ENCODE results near the gene MB21D2.

The MB21D2 gene

GRCh38 chr3:192820161-192820560 lies 97.5 kb downstream of the MB21D2 start:
- DNase-seq (ENCODE audit: extremely low spot score): no peak
- TF ChIP-seq L3MBTL2 (conservative IDR thresholded peaks at IDR 0.05) (no peak), CTBP1 (IDR thresholded peaks at IDR 0.05; ENCODE audit: borderline replicate concordance) (no peak), SUZ12 (IDR thresholded peaks at IDR 0.05) (no peak), FOXM1 (IDR thresholded peaks at IDR 0.05; ENCODE audit: borderline replicate concordance) (no peak), FOXK2 (IDR thresholded peaks at IDR 0.05) (no peak), FOXA1 (IDR thresholded peaks at IDR 0.05) (no peak), LEF1 (IDR thresholded peaks at IDR 0.05; ENCODE audit: borderline replicate concordance) (no peak), ELF4 (IDR thresholded peaks at IDR 0.05) (no peak), SP1 (IDR thresholded peaks at IDR 0.05) (no peak), PKNOX1 (IDR thresholded peaks at IDR 0.05) (no peak), ZNF384 (IDR thresholded peaks at IDR 0.05) (no peak), HDGF (IDR thresholded peaks at IDR 0.05; ENCODE audit: borderline replicate concordance) (no peak), NFRKB (IDR thresholded peaks at IDR 0.05) (no peak), BHLHE40 (IDR thresholded peaks at IDR 0.05; ENCODE audit: borderline replicate concordance) (no peak)
- CTCF ChIA-PET: interaction anchor here (0.5 to 0.6 kb wide), 2 partner anchors 106 to 167 kb away, joined by 3 to 4 read pairs; no protein-coding TSS in a partner anchor
- POLR2A ChIA-PET: interaction anchor here (1.4 kb wide), 1 partner anchor 97 kb away, joined by 5 read pairs; the partner anchor contains the start of gene MB21D2

GRCh38 chr3:192819001-192819569 lies 98.6 kb downstream of the MB21D2 start:
- POLR2A ChIA-PET: interaction anchor here (1.4 kb wide), 1 partner anchor 98 kb away, joined by 5 read pairs; the partner anchor contains the start of gene MB21D2
- no peak for DNase-seq (ENCODE audit: extremely low spot score)
- TF ChIP-seq CTBP1 (IDR thresholded peaks at IDR 0.05; ENCODE audit: borderline replicate concordance) (no peak), FOXA1 (IDR thresholded peaks at IDR 0.05) (no peak)
- CTCF ChIA-PET: interaction anchor here (5.3 kb wide), 1 partner anchor 223 kb away, joined by 22 read pairs; no protein-coding TSS in a partner anchor

GRCh38 chr3:192818126-192818525 lies 99.5 kb downstream of the MB21D2 start:
- no peak for TF ChIP-seq NFRKB (IDR thresholded peaks at IDR 0.05)
- no peak for TF ChIP-seq L3MBTL2 (conservative IDR thresholded peaks at IDR 0.05)
- TF ChIP-seq HDGF (IDR thresholded peaks at IDR 0.05; ENCODE audit: borderline replicate concordance): no peak
- TF ChIP-seq ARNT (IDR thresholded peaks at IDR 0.05): no peak
- no peak for TF ChIP-seq TARDBP (IDR thresholded peaks at IDR 0.05)
- no peak for TF ChIP-seq FOXA1 (IDR thresholded peaks at IDR 0.05)
- no peak for TF ChIP-seq CTBP1 (IDR thresholded peaks at IDR 0.05; ENCODE audit: borderline replicate concordance)
- no peak for TF ChIP-seq SUZ12 (IDR thresholded peaks at IDR 0.05)
- TF ChIP-seq LEF1 (IDR thresholded peaks at IDR 0.05; ENCODE audit: borderline replicate concordance): no peak
- TF ChIP-seq SP1 (IDR thresholded peaks at IDR 0.05): no peak
- no peak for TF ChIP-seq ZNF384 (IDR thresholded peaks at IDR 0.05)
- no peak for TF ChIP-seq PKNOX1 (IDR thresholded peaks at IDR 0.05)
- TF ChIP-seq FOXM1 (IDR thresholded peaks at IDR 0.05; ENCODE audit: borderline replicate concordance): no peak
- TF ChIP-seq ELF4 (IDR thresholded peaks at IDR 0.05): no peak
- ChIA-PET CTCF (interaction anchor here (1.0 to 5.3 kb wide), 2 partner anchors 97 to 224 kb away, joined by 4 to 22 read pairs; no protein-coding TSS in a partner anchor), POLR2A (no interaction called here)
- DNase-seq (ENCODE audit: extremely low spot score): no peak

- POLR2A ChIA-PET: no interaction called here
- CTCF ChIA-PET: interaction anchor here (1.0 to 5.3 kb wide), 2 partner anchors 97 to 224 kb away, joined by 4 to 22 read pairs; no protein-coding TSS in a partner anchor
- no peak for DNase-seq (ENCODE audit: extremely low spot score)
- no peak for TF ChIP-seq ARNT (IDR thresholded peaks at IDR 0.05)
- no peak for TF ChIP-seq L3MBTL2 (conservative IDR thresholded peaks at IDR 0.05)
- TF ChIP-seq FOXA1 (IDR thresholded peaks at IDR 0.05): no peak
- TF ChIP-seq NFRKB (IDR thresholded peaks at IDR 0.05): no peak
- TF ChIP-seq SUZ12 (IDR thresholded peaks at IDR 0.05): no peak
- TF ChIP-seq TARDBP (IDR thresholded peaks at IDR 0.05): no peak
- TF ChIP-seq FOXM1 (IDR thresholded peaks at IDR 0.05; ENCODE audit: borderline replicate concordance): no peak
- no peak for TF ChIP-seq CTBP1 (IDR thresholded peaks at IDR 0.05; ENCODE audit: borderline replicate concordance)
- TF ChIP-seq PKNOX1 (IDR thresholded peaks at IDR 0.05): no peak
- TF ChIP-seq LEF1 (IDR thresholded peaks at IDR 0.05; ENCODE audit: borderline replicate concordance): no peak
- TF ChIP-seq BHLHE40 (IDR thresholded peaks at IDR 0.05; ENCODE audit: borderline replicate concordance): no peak
Observed at GRCh38 chr3:192817506-192817905, 100.2 kb downstream of the MB21D2 start.

- no peak for DNase-seq (ENCODE audit: extremely low spot score)
- TF ChIP-seq TARDBP (IDR thresholded peaks at IDR 0.05) (no peak), ARNT (IDR thresholded peaks at IDR 0.05) (no peak)
- ChIA-PET POLR2A (no interaction called here), CTCF (interaction anchor here (0.6 to 5.3 kb wide), 6 partner anchors 28 to 753 kb away, joined by 3 to 22 read pairs (median 4); no protein-coding TSS in a partner anchor)
Observed at GRCh38 chr3:192817053-192817452, 100.6 kb downstream of the MB21D2 start.

- TF ChIP-seq FOXA1 (IDR thresholded peaks at IDR 0.05): no peak
- TF ChIP-seq HDGF (IDR thresholded peaks at IDR 0.05; ENCODE audit: borderline replicate concordance): no peak
- TF ChIP-seq ARNT (IDR thresholded peaks at IDR 0.05): no peak
- TF ChIP-seq SP1 (IDR thresholded peaks at IDR 0.05): no peak
- no peak for TF ChIP-seq TARDBP (IDR thresholded peaks at IDR 0.05)
- no peak for TF ChIP-seq ZNF384 (IDR thresholded peaks at IDR 0.05)
- no peak for TF ChIP-seq BHLHE40 (IDR thresholded peaks at IDR 0.05; ENCODE audit: borderline replicate concordance)
- TF ChIP-seq PKNOX1 (IDR thresholded peaks at IDR 0.05): no peak
- no peak for TF ChIP-seq ELF4 (IDR thresholded peaks at IDR 0.05)
- TF ChIP-seq CTBP1 (IDR thresholded peaks at IDR 0.05; ENCODE audit: borderline replicate concordance): no peak
- no peak for TF ChIP-seq LEF1 (IDR thresholded peaks at IDR 0.05; ENCODE audit: borderline replicate concordance)
- no peak for TF ChIP-seq NFRKB (IDR thresholded peaks at IDR 0.05)
- ChIA-PET POLR2A (no interaction called here), CTCF (interaction anchor here (0.7 to 5.3 kb wide), 4 partner anchors 73 to 754 kb away, joined by 3 to 22 read pairs (median 4); no protein-coding TSS in a partner anchor)
- peak; percentile 14 for DNase-seq (ENCODE audit: extremely low spot score)
Observed at GRCh38 chr3:192816351-192816750, 101.3 kb downstream of the MB21D2 start.
